ENCODE measurements around the gene FAN1.

Gene FAN1

GRCh38 chr15:30922480-30923311 lies 19.0 kb downstream of the FAN1 start:
- no peak; the same call in 2 of the 3 replicates for ATAC-seq (ENCODE audit: low read depth)
- no peaks in the 10 kb centered on the region for H3K4me1 ChIP-seq (ENCODE audit: insufficient read depth, poor library complexity, severe bottlenecking)
- peaks cover 93% of the 10 kb centered on the region for H3K36me3 ChIP-seq (ENCODE audit: low read depth)
- no peak for DNase-seq (ENCODE audit: low spot score)
- no peak overlapping the region for H3K27ac ChIP-seq (ENCODE audit: poor library complexity, severe bottlenecking)
- H3K9me3 ChIP-seq (ENCODE audit: severe bottlenecking): no peaks in the 10 kb centered on the region
- no peak overlapping the region for H3K4me3 ChIP-seq (ENCODE audit: severe bottlenecking)
- no peak for TF ChIP-seq CTCF (IDR thresholded peaks at IDR 0.05; ENCODE audit: poor library complexity, severe bottlenecking)
- H3K27me3 ChIP-seq (ENCODE audit: insufficient read depth, poor library complexity, severe bottlenecking): no peaks in the 10 kb centered on the region

- Histone ChIP-seq H3K36me3 (ENCODE audit: low read depth) (peaks cover 89% of the 10 kb centered on the region), H3K27ac (ENCODE audit: poor library complexity, severe bottlenecking) (no peak overlapping the region), H3K9me3 (ENCODE audit: severe bottlenecking) (no peaks in the 10 kb centered on the region), H3K4me3 (ENCODE audit: severe bottlenecking) (no peak overlapping the region), H3K27me3 (ENCODE audit: insufficient read depth, poor library complexity, severe bottlenecking) (no peaks in the 10 kb centered on the region), H3K4me1 (ENCODE audit: insufficient read depth, poor library complexity, severe bottlenecking) (no peaks in the 10 kb centered on the region)
- no peak for TF ChIP-seq CTCF (IDR thresholded peaks at IDR 0.05; ENCODE audit: poor library complexity, severe bottlenecking)
- DNase-seq (ENCODE audit: low spot score): no peak
- ATAC-seq (ENCODE audit: low read depth): no peak
Observed at GRCh38 chr15:30923429-30923828, 19.7 kb downstream of the FAN1 start.

- DNase-seq (ENCODE audit: low spot score): no peak
- no peak overlapping the region for H3K27ac ChIP-seq (ENCODE audit: poor library complexity, severe bottlenecking)
- H3K27me3 ChIP-seq (ENCODE audit: insufficient read depth, poor library complexity, severe bottlenecking): no peaks in the 10 kb centered on the region
- H3K4me1 ChIP-seq (ENCODE audit: insufficient read depth, poor library complexity, severe bottlenecking): no peaks in the 10 kb centered on the region
- H3K9me3 ChIP-seq (ENCODE audit: severe bottlenecking): no peaks in the 10 kb centered on the region
- no peak overlapping the region for H3K4me3 ChIP-seq (ENCODE audit: severe bottlenecking)
- TF ChIP-seq CTCF (IDR thresholded peaks at IDR 0.05; ENCODE audit: poor library complexity, severe bottlenecking): no peak
- peaks cover 92% of the 10 kb centered on the region for H3K36me3 ChIP-seq (ENCODE audit: low read depth)
- no peak for ATAC-seq (ENCODE audit: low read depth)
Observed at GRCh38 chr15:30924353-30924752, 20.6 kb downstream of the FAN1 start.

- Histone ChIP-seq H3K27ac (ENCODE audit: poor library complexity, severe bottlenecking) (no peak overlapping the region), H3K27me3 (ENCODE audit: insufficient read depth, poor library complexity, severe bottlenecking) (no peaks in the 10 kb centered on the region), H3K4me1 (ENCODE audit: insufficient read depth, poor library complexity, severe bottlenecking) (no peaks in the 10 kb centered on the region), H3K36me3 (ENCODE audit: low read depth) (peaks cover 88% of the 10 kb centered on the region), H3K4me3 (ENCODE audit: severe bottlenecking) (no peak overlapping the region), H3K9me3 (ENCODE audit: severe bottlenecking) (no peaks in the 10 kb centered on the region)
- TF ChIP-seq CTCF (IDR thresholded peaks at IDR 0.05; ENCODE audit: poor library complexity, severe bottlenecking): no peak
- no peak for DNase-seq (ENCODE audit: low spot score)
- no peak for ATAC-seq (ENCODE audit: low read depth)
Observed at GRCh38 chr15:30925686-30926085, 22.0 kb downstream of the FAN1 start.

DNA sequence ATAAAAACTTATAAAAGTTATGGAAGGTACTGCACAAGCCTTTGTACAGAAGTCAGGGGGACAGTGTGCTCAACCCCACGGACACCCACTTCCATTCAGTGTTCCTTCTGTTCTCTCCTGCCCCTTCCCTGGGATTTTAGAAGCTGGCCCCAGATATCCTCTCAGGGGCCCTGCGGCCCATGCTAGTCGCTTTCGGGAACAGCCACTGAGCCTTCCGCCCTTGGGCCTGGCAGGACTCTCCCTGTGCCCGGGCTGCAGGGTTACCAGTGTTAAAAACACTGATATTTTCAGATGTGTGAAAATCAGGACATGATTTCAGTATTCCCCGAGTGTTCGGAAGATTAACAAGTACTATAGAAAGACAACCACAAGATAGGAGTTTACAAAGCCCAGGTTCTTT lies 22.4 kb downstream of the FAN1 start:
- Histone ChIP-seq H3K27ac (ENCODE audit: poor library complexity, severe bottlenecking) (no peak overlapping the region), H3K4me3 (ENCODE audit: severe bottlenecking) (no peak overlapping the region), H3K36me3 (ENCODE audit: low read depth) (peaks cover 88% of the 10 kb centered on the region), H3K27me3 (ENCODE audit: insufficient read depth, poor library complexity, severe bottlenecking) (no peaks in the 10 kb centered on the region), H3K4me1 (ENCODE audit: insufficient read depth, poor library complexity, severe bottlenecking) (no peaks in the 10 kb centered on the region), H3K9me3 (ENCODE audit: severe bottlenecking) (no peaks in the 10 kb centered on the region)
- ATAC-seq (ENCODE audit: low read depth) (no peak), DNase-seq (ENCODE audit: low spot score) (no peak)
- TF ChIP-seq CTCF (IDR thresholded peaks at IDR 0.05; ENCODE audit: poor library complexity, severe bottlenecking): no peak
